Fibroblast of the conjunctiva (primary cell): ENCODE results near the gene CCDC61.
A peak's percentile ranks its signal among the peaks of the same experiment; 100 is the strongest.

Experiments used
- DNase-seq: peaks from one replicate; pipeline ENCODE4 v3.0.0-alpha.2; 2010; ENCODE audit warnings: low read depth

The CCDC61 gene

GRCh38 chr19:45994998-45995714 is at the start of gene CCDC61:
TSS of gene CCDC61 (plus strand) at chr19:45995467. CDS start at chr19:46003019, 7,552 bp downstream.
- peak; percentile 99 for DNase-seq

GRCh38 chr19:45947926-45948325 is 47.3 kb upstream of the CCDC61 start:
- DNase-seq = no peak

- DNase-seq = no peak
Observed at GRCh38 chr19:45952341-45952685, 43.0 kb upstream of the CCDC61 start.

GRCh38 chr19:45952686-45953505 is 42.4 kb upstream of the CCDC61 start:
- DNase-seq = no peak

- no peak for DNase-seq
Observed at GRCh38 chr19:45953676-45954075, 41.6 kb upstream of the CCDC61 start.

- no peak for DNase-seq
Observed at GRCh38 chr19:45954156-45954555, 41.1 kb upstream of the CCDC61 start.

GRCh38 chr19:45955905-45956608 is 39.2 kb upstream of the CCDC61 start:
- DNase-seq = no peak

- DNase-seq = no peak
Observed at GRCh38 chr19:45958320-45958719, 36.9 kb upstream of the CCDC61 start.

- no peak for DNase-seq
Observed at GRCh38 chr19:45958769-45959516, 36.3 kb upstream of the CCDC61 start.

- no peak for DNase-seq
Observed at GRCh38 chr19:45959517-45960025, 35.7 kb upstream of the CCDC61 start.

- DNase-seq = no peak
Observed at GRCh38 chr19:45960595-45961235, 34.6 kb upstream of the CCDC61 start.

GRCh38 chr19:45962021-45962420 is 33.2 kb upstream of the CCDC61 start:
- DNase-seq = no peak

- no peak for DNase-seq
Observed at GRCh38 chr19:45967246-45967645, 28.0 kb upstream of the CCDC61 start.

- no peak for DNase-seq
Observed at GRCh38 chr19:45968626-45969025, 26.6 kb upstream of the CCDC61 start.

- DNase-seq = no peak
Observed at GRCh38 chr19:45969676-45970075, 25.6 kb upstream of the CCDC61 start.

GRCh38 chr19:45971260-45971902 is 23.9 kb upstream of the CCDC61 start:
- DNase-seq = no peak

GRCh38 chr19:45972081-45972946 is 23.0 kb upstream of the CCDC61 start:
- no peak for DNase-seq

GRCh38 chr19:45972947-45973540 is 22.2 kb upstream of the CCDC61 start:
- no peak for DNase-seq

- peak; percentile 17 for DNase-seq
Observed at GRCh38 chr19:45973553-45974338, 21.5 kb upstream of the CCDC61 start, which contains the start of gene NOVA2. TSS of gene NOVA2 (minus strand) at chr19:45973865. CDS start at chr19:45973351, 514 bp downstream.
